COLO668 (cell line): ENCODE data around the gene OR1N1.
"Not testable (repeated sequence)": the region's sequence is repeated elsewhere in the genome, so short reads cannot be mapped to it uniquely, and the experiment has no call there.

Source experiments
- DNase-seq: peaks from one replicate; lab custom pipeline; 2025; ENCODE audit not compliant: unreplicated experiment; lab: John Stamatoyannopoulos, UW

The OR1N1 gene

GRCh38 chr9:122527193-122527592, at the start of gene OR1N1:
TSS of gene OR1N1 (minus strand) at chr9:122527293. CDS start at chr9:122527293, 0 bp downstream.
- no peak for DNase-seq

GRCh38 chr9:122572456-122572855, 45.4 kb upstream of the OR1N1 start:
- DNase-seq = no peak

GRCh38 chr9:122567901-122568300, 40.8 kb upstream of the OR1N1 start:
- DNase-seq = no peak

GRCh38 chr9:122562134-122562760, 35.2 kb upstream of the OR1N1 start:
- no peak for DNase-seq

- DNase-seq = no peak
Measured at GRCh38 chr9:122561446-122561845, 34.4 kb upstream of the OR1N1 start.

- no peak for DNase-seq
Measured at GRCh38 chr9:122552812-122553211, 25.7 kb upstream of the OR1N1 start, which contains the start of gene OR1N2. TSS of gene OR1N2 (plus strand) at chr9:122553112. CDS start at chr9:122553212, 100 bp downstream.

GRCh38 chr9:122551371-122551770, 24.3 kb upstream of the OR1N1 start:
- no peak for DNase-seq

- no peak for DNase-seq
Measured at GRCh38 chr9:122546196-122546595, 19.1 kb upstream of the OR1N1 start.

GRCh38 chr9:122538757-122539156, 11.7 kb upstream of the OR1N1 start:
- DNase-seq = no peak

GRCh38 chr9:122537066-122537465, 10.0 kb upstream of the OR1N1 start:
- not testable (repeated sequence) for DNase-seq

- no peak for DNase-seq
Measured at GRCh38 chr9:122536134-122536533, 9.0 kb upstream of the OR1N1 start.

- not testable (repeated sequence) for DNase-seq
Measured at GRCh38 chr9:122531157-122531556, 4.1 kb upstream of the OR1N1 start.

GRCh38 chr9:122526602-122527001, 491 bp downstream of the OR1N1 start:
- no peak for DNase-seq

GRCh38 chr9:122519376-122519775, 7.7 kb downstream of the OR1N1 start:
- no peak for DNase-seq

- no peak for DNase-seq
Measured at GRCh38 chr9:122518841-122519240, 8.3 kb downstream of the OR1N1 start, which contains the start of gene OR1J4. TSS of gene OR1J4 (plus strand) at chr9:122519141. CDS start at chr9:122519141, 0 bp downstream.

GRCh38 chr9:122518226-122518625, 8.9 kb downstream of the OR1N1 start:
- no peak for DNase-seq

- no peak for DNase-seq
Measured at GRCh38 chr9:122510502-122510901, 16.6 kb downstream of the OR1N1 start, which contains the start of gene OR1J2. TSS of gene OR1J2 (plus strand) at chr9:122510802. CDS start at chr9:122510802, 0 bp downstream.

- no peak for DNase-seq
Measured at GRCh38 chr9:122506964-122507363, 20.1 kb downstream of the OR1N1 start.

- DNase-seq = peak; percentile 5
Measured at GRCh38 chr9:122498883-122499288, 28.2 kb downstream of the OR1N1 start.

- no peak for DNase-seq
Measured at GRCh38 chr9:122479062-122479461, 48.0 kb downstream of the OR1N1 start.

- DNase-seq = no peak
Measured at GRCh38 chr9:122477826-122478225, 49.3 kb downstream of the OR1N1 start, which contains the start of gene OR1J1. TSS of gene OR1J1 (minus strand) at chr9:122477926. CDS start at chr9:122477926, 0 bp downstream.

GRCh38 chr9:122477346-122477745, 49.7 kb downstream of the OR1N1 start:
- no peak for DNase-seq
